WTC11 (cell line): Measurements from ENCODE around the gene XRCC4.

Experiments
- CTCF ChIP-seq: fragments of 200-600 bp; IDR thresholded peaks from 2 replicates; pipeline ENCODE4 v1.8.0; 2022; ENCODE audit warnings: antibody characterized with exemption
- ETV6 ChIP-seq: sonication (generic); formaldehyde crosslinking; IDR thresholded peaks from 2 replicates; pipeline ENCODE4 v1.8.1; 2022; ENCODE audit warnings: mild to moderate bottlenecking, missing genetic modification reagents
- FOXK1 ChIP-seq: sonication (generic); formaldehyde crosslinking; IDR thresholded peaks from 2 replicates; pipeline ENCODE4 v1.8.0; 2022; ENCODE audit warnings: mild to moderate bottlenecking, moderate library complexity, missing genetic modification reagents
- MAX ChIP-seq: sonication (generic); formaldehyde crosslinking; IDR thresholded peaks from 2 replicates; pipeline ENCODE4 v1.8.0; 2022; ENCODE audit warnings: mild to moderate bottlenecking, missing genetic modification reagents
- MLX ChIP-seq: sonication (generic); formaldehyde crosslinking; IDR thresholded peaks from 2 replicates; pipeline ENCODE4 v1.8.1; 2023; ENCODE audit warnings: mild to moderate bottlenecking, missing genetic modification reagents, moderate library complexity

- no peak for TF ChIP-seq MAX (CRISPR knock-in tag)
- TF ChIP-seq CTCF, result no peak
- TF ChIP-seq FOXK1 (CRISPR knock-in tag), result no peak
- TF ChIP-seq MLX (CRISPR knock-in tag), result no peak
- TF ChIP-seq ETV6 (CRISPR knock-in tag), result no peak
Measured at GRCh38 chr5:83048277-83048676, 29.1 kb upstream of the XRCC4 start.
